ENCODE results near the gene TNFRSF4. TPM values are rescaled to one million over a fixed set of nuclear protein-coding genes. Genes with fewer than 3 reads are reported as not detected.

TNFRSF4 gene
- total RNA-seq, 2 experiments from 2014 or later: 27.6 to 28.6 TPM

DNA sequence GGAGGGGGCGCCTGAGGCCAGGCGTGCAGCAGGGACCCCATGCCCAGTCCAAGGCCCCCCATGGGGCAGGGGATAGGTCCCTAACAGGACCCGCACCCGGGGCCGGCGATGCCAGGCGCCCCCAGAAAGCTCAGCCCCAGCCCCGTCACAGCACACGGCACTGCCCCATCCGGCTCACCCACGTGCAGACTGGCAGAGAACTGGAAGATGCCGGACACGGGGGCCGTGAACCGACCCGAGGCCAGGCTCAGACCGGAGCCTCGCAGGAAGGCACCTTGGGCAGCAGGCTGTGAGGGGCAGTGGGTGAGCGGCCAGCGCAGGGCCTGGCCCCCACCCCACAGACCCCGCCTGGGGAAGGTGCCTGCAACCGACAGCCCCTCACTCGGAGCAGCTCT is 29.3 kb upstream of the TNFRSF4 start:
- Histone ChIP-seq H3K4me1 (ENCODE audit: insufficient read depth, low read length) (peaks cover 5% of the 10 kb centered on the region), H3K9me3 (ENCODE audit: control insufficient read depth in 1 of 2, insufficient read depth in 1 of 2, low read length in 2 of 2) (peaks cover 0 to 18% of the 10 kb centered on the region in 2 experiments), H3K4me3 (ENCODE audit: low read length) (no peak overlapping the region), H3K27me3 (ENCODE audit: control insufficient read depth in 1 of 2, insufficient read depth in 2 of 2, low read length in 2 of 2) (peaks cover 12 to 25% of the 10 kb centered on the region in 2 experiments), H3K27ac (ENCODE audit: low read depth in 1 of 2, low read length in 2 of 2) (no peak overlapping the region), H3K36me3 (ENCODE audit: insufficient read depth, low read length) (no peaks in the 10 kb centered on the region)
- no peak overlapping the region for H3K4me3 Mint-ChIP-seq
- intact Hi-C loops (cut with DNase I, micrococcal nuclease): no loop called here
- no peaks in the 10 kb centered on the region for H3K4me1 Mint-ChIP-seq (ENCODE audit: low read depth)
- H3K27ac Mint-ChIP-seq: no peak overlapping the region
- POLR2A ChIA-PET: no interaction called here
- no peaks in the 10 kb centered on the region for H3K9me3 Mint-ChIP-seq
- ATAC-seq (ENCODE audit: poor library complexity) (no peak), DNase-seq (no peak)
- no peaks in the 10 kb centered on the region for H3K27me3 Mint-ChIP-seq
- TF ChIP-seq CTCF (IDR thresholded peaks at IDR 0.05): no peak
- H3K36me3 Mint-ChIP-seq (ENCODE audit: low read depth): no peaks in the 10 kb centered on the region
- CTCF ChIA-PET: no interaction called here

- DNase-seq (no peak), ATAC-seq (ENCODE audit: poor library complexity) (no peak)
- Histone ChIP-seq H3K4me3 (ENCODE audit: low read length) (no peak overlapping the region), H3K9me3 (ENCODE audit: control insufficient read depth in 1 of 2, insufficient read depth in 1 of 2, low read length in 2 of 2) (peaks cover 0 to 24% of the 10 kb centered on the region in 2 experiments), H3K4me1 (ENCODE audit: insufficient read depth, low read length) (peaks cover 5% of the 10 kb centered on the region), H3K27me3 (ENCODE audit: control insufficient read depth in 1 of 2, insufficient read depth in 2 of 2, low read length in 2 of 2) (peaks cover 12 to 25% of the 10 kb centered on the region in 2 experiments), H3K27ac (ENCODE audit: low read depth in 1 of 2, low read length in 2 of 2) (no peak overlapping the region), H3K36me3 (ENCODE audit: insufficient read depth, low read length) (no peaks in the 10 kb centered on the region)
- CTCF ChIA-PET: no interaction called here
- intact Hi-C loops (cut with DNase I, micrococcal nuclease): no loop called here
- Mint-ChIP-seq H3K4me3 (no peak overlapping the region), H3K27me3 (no peaks in the 10 kb centered on the region), H3K27ac (no peak overlapping the region), H3K4me1 (ENCODE audit: low read depth) (no peaks in the 10 kb centered on the region), H3K36me3 (ENCODE audit: low read depth) (no peaks in the 10 kb centered on the region), H3K9me3 (no peaks in the 10 kb centered on the region)
- TF ChIP-seq CTCF (IDR thresholded peaks at IDR 0.05): no peak
- POLR2A ChIA-PET: no interaction called here
Measured at GRCh38 chr1:1242461-1243265, 28.7 kb upstream of the TNFRSF4 start.

DNA sequence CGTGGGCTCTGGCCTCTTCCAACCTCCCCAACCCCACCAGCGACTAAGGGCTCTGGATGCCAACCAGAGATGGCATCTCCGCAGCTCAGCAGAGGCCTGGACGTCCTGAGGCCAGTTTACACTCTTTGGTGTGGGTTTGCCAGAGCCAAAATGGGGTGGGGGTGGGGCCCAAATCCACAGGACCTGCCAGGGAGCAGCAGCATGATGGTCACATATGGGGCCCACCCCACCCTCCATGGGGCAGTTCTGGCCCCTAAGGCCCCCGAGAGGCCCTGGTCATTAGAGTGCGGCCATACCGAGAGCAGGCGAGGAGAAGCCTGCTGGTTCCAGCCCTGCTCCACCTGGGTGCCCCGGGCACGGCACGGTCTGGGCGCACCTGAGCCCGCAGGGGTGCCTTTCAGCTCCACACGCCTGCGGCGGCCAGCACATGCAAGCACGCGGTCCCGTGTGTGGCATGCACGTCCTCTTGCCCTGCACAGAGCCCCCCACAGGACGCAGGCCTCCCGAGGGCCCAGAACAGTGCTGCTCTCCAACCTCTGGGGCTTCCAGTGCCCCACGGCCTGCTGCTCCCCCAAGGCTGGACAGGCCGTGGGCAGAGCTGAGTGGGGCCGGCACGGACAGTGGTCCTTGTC is 27.8 kb upstream of the TNFRSF4 start:
- Mint-ChIP-seq H3K27me3 (no peaks in the 10 kb centered on the region), H3K27ac (no peak overlapping the region), H3K9me3 (no peaks in the 10 kb centered on the region), H3K4me1 (ENCODE audit: low read depth) (no peaks in the 10 kb centered on the region), H3K4me3 (no peak overlapping the region), H3K36me3 (ENCODE audit: low read depth) (no peaks in the 10 kb centered on the region)
- Histone ChIP-seq H3K36me3 (ENCODE audit: insufficient read depth, low read length) (no peaks in the 10 kb centered on the region), H3K9me3 (ENCODE audit: control insufficient read depth in 1 of 2, insufficient read depth in 1 of 2, low read length in 2 of 2) (peaks cover 0 to 21% of the 10 kb centered on the region in 2 experiments), H3K4me3 (ENCODE audit: low read length) (no peak overlapping the region), H3K27ac (ENCODE audit: low read depth in 1 of 2, low read length in 2 of 2) (no peak overlapping the region), H3K4me1 (ENCODE audit: insufficient read depth, low read length) (peaks cover 5% of the 10 kb centered on the region), H3K27me3 (ENCODE audit: control insufficient read depth in 1 of 2, insufficient read depth in 2 of 2, low read length in 2 of 2) (peaks cover 12 to 19% of the 10 kb centered on the region in 2 experiments)
- ATAC-seq (ENCODE audit: poor library complexity) (no peak), DNase-seq (no peak)
- ChIA-PET CTCF (no interaction called here), POLR2A (no interaction called here)
- TF ChIP-seq CTCF (IDR thresholded peaks at IDR 0.05): no peak
- intact Hi-C loops (cut with DNase I, micrococcal nuclease): no loop called here

Measured in CD4-positive, alpha-beta T cell (primary cell).